HT-29 (cell line): ENCODE data around the gene PDPR. TPM values are rescaled to one million over a fixed set of nuclear protein-coding genes. Genes with fewer than 3 reads are reported as not detected.
A peak's percentile ranks its signal among the peaks of the same experiment; 100 is the strongest.
"Not testable (repeated sequence)": the region's sequence is repeated elsewhere in the genome, so short reads cannot be mapped to it uniquely, and the experiment has no call there.

Source experiments
- DNase-seq: peaks from one replicate; pipeline ENCODE4 v3.0.0-alpha.2; 2015; ENCODE audit warnings: low spot score
- total RNA-seq: library from RNA; depleted of rRNA; stranded (reverse); fragments of >200 nt; shearing (Covaris generic); gene quantifications from 2 replicates; pipeline ENCODE4 v1.2.3, GENCODE V29; 2014; rRNA removed

PDPR gene
- 10.4 and 13.7 TPM in 2 replicates for total RNA-seq

- DNase-seq = peak; percentile 71
These were observed at the start of gene PDPR for GRCh38 chr16:70113982-70114826. PDPR (plus strand) TSS chr16:70114332; CDS start chr16:70120493, 6,161 bp downstream.

- DNase-seq = peak; percentile 56
These were observed 49.2 kb upstream of the PDPR start for GRCh38 chr16:70064841-70065370.

DNA sequence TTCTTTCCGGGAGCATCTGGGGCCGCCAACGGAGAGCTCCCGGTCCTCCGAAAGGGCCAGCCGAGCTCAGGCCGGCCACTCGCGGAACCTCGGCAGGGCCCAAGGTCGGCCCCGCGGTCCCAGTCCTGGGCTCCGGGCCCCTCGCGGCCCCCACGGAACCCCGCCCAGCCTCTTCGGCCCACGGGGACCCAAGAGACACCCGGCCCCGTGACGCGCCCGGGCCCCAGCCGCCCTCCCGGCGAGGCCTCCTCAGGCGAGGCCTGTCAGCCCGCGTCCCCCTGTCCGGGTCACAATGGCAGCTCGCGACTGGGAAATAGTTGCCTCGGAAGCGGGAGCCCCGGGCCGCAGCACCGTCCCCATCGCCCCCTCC, 48.8 kb upstream of the PDPR start:
- DNase-seq = not testable (repeated sequence)

DNA sequence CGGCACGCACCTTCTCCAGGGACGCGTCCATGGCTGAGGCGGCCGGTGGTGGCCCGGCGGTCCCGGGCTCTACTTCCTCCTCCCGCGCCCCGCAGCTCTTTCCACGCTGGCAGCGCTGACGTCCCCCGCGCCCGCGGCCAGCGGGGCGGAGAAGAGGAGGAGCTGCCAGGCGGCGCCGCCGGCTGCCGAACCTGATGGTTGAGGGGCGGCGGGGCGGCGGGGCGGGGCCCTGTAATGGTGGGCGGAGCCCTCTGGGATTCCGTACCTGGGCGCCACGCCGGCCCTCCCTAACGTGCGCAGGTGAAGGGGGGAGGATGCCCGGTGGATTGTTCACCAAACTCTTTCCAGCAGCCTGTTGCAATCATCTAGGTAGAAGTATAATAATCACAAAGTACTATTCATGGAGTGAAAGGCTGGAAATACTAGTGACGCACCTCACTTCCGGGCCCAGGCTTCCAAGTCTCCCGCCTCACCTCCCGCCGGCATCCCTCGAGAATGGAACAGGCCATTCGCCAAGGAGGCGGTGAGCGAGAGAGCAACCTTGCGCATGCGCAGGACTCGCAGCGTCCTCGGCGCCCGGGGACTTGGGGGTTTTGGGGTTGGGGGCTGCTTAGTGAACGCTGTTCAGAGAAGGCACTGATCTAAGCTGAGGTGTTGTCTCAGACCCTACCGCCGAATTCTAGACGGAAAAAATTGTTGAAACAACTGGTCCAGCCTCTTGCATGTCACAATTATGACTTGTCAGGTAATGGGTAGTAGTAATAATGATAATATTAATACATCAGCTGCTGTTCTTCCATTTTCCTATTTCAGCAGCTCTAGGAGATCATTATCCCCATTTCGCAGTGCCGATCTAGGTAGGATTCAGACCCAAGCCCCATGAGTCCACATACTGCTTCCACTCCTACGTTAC, 48.1 kb upstream of the PDPR start:
- DNase-seq = peak; percentile 94

- DNase-seq = not testable (repeated sequence)
These were observed 47.4 kb upstream of the PDPR start for GRCh38 chr16:70066751-70067150.

- DNase-seq = not testable (repeated sequence)
These were observed 35.1 kb upstream of the PDPR start for GRCh38 chr16:70079081-70079480.

GRCh38 chr16:70081219-70081618, 32.9 kb upstream of the PDPR start:
- DNase-seq = not testable (repeated sequence)

- not testable (repeated sequence) for DNase-seq
These were observed 30.2 kb upstream of the PDPR start for GRCh38 chr16:70083931-70084330.

- DNase-seq = not testable (repeated sequence)
These were observed 26.0 kb upstream of the PDPR start for GRCh38 chr16:70088160-70088559.

DNA sequence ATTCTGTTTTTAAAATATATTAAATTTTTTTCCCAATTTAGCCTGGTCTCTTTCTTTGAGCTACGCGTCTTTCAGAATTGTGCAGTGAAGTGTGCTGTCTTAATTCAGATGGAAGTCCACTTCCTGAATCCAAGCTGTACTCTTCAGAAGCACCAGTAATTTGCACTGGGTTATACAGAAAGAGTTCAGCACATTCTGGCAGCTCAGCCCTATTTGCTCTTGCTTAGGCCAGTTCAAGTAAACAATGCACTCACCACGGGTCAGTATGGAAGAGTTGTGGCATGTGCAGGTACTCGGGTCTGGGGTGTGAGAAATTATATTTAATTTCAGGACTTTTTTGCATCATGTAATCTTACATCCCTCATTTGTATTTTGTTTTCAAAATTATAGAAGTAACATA, 25.3 kb upstream of the PDPR start:
- DNase-seq = not testable (repeated sequence)

GRCh38 chr16:70089289-70089688, 24.8 kb upstream of the PDPR start:
- not testable (repeated sequence) for DNase-seq

DNA sequence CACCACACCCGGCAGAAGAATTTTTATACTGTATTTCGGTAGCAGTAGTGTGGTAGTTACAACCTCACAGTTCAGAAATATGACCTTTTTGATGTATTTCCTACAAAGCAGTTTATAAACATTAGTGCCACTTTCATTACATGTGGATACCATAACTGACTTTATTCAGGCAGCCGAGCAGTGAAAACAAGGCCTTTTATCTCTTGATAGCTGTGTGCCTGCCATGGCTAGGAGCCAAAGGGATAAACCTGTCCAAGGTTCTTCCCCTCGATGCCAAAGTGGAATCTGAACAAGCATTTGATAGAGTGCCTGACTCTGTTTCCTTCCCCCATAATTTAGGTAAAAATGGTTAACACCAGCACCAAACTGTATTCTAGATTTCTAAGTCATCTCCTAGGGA, 23.0 kb upstream of the PDPR start:
- DNase-seq = not testable (repeated sequence)

DNA sequence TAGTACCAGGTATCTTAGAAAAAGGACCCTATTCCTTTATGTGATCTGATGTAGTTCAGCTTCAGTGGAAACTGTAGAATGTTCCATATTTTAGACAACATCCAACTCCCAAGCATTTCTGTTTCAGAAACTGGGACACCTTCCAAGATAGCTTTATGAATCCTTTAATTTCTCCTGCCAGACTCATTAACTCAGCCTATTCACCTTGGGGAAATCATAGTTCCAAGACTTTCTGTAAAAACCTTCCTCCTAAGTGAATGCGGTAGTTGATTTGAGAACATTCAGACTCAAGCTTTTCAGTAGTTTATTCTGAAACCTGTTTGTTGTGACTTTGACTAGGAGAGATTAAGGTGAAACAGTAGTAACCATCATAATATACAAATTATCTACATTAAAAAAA, 20.0 kb upstream of the PDPR start:
- DNase-seq = not testable (repeated sequence)

DNA sequence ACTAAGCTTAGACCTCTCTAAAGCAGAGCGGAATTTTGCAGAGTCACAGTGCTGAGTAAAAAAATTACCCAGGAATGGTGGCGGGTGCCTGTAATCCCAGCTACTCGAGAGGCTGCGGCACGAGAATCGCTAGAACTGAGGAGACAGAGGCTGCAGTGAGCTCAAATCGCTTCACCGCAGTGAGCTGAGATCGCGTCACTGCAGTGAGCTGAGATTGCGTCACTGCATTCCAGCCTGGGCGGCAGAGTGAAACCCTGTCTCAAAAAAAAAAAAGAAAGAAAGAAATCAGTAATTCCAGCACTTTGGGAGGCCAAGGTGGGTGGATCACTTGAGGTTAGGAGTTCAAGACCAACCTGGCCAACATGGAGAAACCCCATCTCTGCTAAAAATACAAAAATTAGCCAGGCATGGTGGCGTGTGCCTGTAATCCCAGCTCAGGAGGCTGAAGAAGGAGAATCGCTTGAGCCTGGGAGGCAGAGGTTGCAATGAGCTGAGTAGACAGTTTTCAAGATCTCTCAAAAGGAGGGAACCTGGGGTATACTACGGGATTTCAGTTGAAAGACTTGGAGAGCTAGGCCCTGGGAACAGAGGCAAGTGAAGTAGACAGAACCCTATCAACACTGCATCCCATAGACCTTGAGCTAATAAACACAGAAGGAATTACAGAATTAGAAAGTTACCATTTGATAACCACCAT, 4.4 kb upstream of the PDPR start:
- not testable (repeated sequence) for DNase-seq

GRCh38 chr16:70112162-70112561, 2.0 kb upstream of the PDPR start:
- DNase-seq = not testable (repeated sequence)

GRCh38 chr16:70113599-70113981, 542 bp upstream of the PDPR start:
- not testable (repeated sequence) for DNase-seq

DNA sequence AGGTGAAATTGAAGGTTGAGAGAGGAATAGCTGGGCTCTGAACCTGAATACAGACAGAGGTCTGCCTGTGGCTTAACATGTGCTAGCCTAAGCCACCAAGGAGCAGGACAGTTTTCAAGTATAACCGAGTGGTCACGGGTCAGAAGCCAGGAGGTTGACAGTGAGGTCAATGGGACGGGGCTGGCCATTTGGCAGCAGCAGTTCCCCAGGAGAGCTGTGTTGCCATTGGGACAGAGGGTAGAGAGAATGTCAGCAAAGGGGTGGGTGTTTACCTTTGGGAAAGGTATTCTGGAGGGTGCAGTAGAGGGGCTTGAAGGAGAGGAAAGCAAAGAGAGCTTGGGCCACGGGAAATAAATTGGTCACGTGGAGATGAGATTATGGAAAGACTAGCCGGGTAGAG, 4.2 kb downstream of the PDPR start:
- DNase-seq = not testable (repeated sequence)

DNA sequence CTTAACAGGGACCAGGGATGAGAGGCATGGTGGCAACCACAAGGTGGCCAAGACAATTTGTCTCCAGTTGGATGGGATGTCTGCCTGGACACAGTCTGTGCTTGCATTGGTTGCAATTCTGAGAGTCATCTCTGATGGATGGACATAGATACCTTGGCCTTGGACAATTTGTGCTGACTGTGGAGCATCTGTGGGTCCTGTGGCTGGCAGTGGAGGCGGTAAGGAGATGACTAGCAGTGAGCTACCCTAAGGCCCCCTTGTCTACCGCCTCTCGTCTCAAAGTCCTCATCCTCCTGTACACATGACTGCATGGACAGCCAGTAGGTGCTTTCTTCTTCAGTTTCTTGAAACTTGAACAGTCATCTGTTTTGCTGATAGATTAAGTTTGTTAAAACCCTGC, 4.6 kb downstream of the PDPR start:
- not testable (repeated sequence) for DNase-seq

DNA sequence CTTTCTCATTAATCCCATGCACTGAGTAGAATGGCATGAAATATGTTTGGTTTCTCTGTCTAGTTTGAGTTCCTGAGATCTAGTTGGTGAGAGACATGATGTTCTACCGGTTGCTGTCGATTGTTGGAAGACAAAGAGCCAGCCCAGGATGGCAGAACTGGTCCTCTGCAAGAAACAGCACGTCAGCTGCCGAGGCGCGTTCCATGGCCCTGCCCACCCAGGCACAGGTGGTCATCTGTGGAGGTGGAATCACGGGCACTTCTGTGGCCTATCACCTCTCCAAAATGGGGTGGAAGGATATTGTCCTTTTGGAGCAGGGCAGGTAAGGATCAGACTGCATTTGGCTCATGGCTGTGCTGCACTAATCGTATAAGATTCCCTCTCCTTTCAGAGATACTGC, 6.3 kb downstream of the PDPR start:
- DNase-seq = not testable (repeated sequence)

- not testable (repeated sequence) for DNase-seq
These were observed 9.7 kb downstream of the PDPR start for GRCh38 chr16:70123822-70124221.

DNA sequence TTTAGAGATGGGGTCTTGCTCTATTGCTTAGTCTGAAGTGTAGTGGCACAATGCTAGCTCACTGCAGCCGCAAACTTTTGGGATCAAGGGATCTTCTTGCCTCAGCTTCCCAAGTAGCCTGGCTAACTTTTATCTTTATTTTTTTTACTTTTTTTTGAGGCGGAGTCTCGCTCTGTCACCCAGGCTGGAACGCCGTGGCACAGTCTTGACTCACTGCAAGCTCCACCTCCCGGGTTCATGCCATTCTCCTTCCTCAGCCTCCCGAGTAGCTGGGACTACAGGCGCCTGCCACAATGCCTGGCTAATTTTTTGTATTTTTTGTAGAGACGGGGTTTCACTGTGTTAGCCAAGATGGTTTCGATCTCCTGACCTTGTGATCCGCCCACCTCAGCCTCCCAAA, 12.1 kb downstream of the PDPR start:
- not testable (repeated sequence) for DNase-seq
